SK-N-SH (cell line): ENCODE data around the gene PXDN.

Experiments
- CHD2 ChIP-seq: fragments of 150-350 bp; IDR thresholded peaks from 2 replicates; pipeline ENCODE4 v1.6.1; 2018; ENCODE audit warnings: low read length; ENCODE audit not compliant: partially characterized antibody
- ELF1 ChIP-seq: IDR thresholded peaks from 2 replicates; pipeline ENCODE4 v1.4.0; 2012
- EZH2phosphoT487 ChIP-seq: fragments of 200-600 bp; sonication (generic); IDR thresholded peaks from 2 replicates; pipeline ENCODE4 v1.6.1; 2017; ENCODE audit warnings: low read depth, mixed run types, mild to moderate bottlenecking, antibody characterized with exemption, moderate library complexity, borderline replicate concordance
- FOXM1 ChIP-seq: IDR thresholded peaks from 2 replicates; pipeline ENCODE4 v1.4.0; 2012; ENCODE audit warnings: low read depth, mild to moderate bottlenecking
- GABPA ChIP-seq: IDR thresholded peaks from 2 replicates; pipeline ENCODE4 v1.4.0; 2012; ENCODE audit warnings: low read depth, mild to moderate bottlenecking
- GATA2 ChIP-seq: sonication (generic); formaldehyde crosslinking; IDR thresholded peaks from 2 replicates; pipeline ENCODE4 v1.5.0; 2020; ENCODE audit warnings: mild to moderate bottlenecking, missing genetic modification reagents
- JUND ChIP-seq: IDR thresholded peaks from 2 replicates; pipeline ENCODE4 v1.4.0; 2012
- MAX ChIP-seq: IDR thresholded peaks from 2 replicates; pipeline ENCODE4 v1.4.0; 2012; ENCODE audit warnings: low read depth
- MEF2A ChIP-seq: IDR thresholded peaks from 2 replicates; pipeline ENCODE4 v1.4.0; 2012; ENCODE audit warnings: low read depth, borderline replicate concordance
- RCOR1 ChIP-seq: fragments of 150-350 bp; IDR thresholded peaks from 2 replicates; pipeline ENCODE4 v1.6.1; 2017; ENCODE audit warnings: antibody characterized with exemption, low read length
- REST ChIP-seq: IDR thresholded peaks from 2 replicates; pipeline ENCODE4 v1.6.1; 2012; ENCODE audit warnings: mild to moderate bottlenecking, low read depth, low read length, moderate library complexity
- SMC3 ChIP-seq: IDR thresholded peaks from 2 replicates; pipeline ENCODE4 v1.6.1; 2012; ENCODE audit warnings: low read depth, low read length, improper control_type of control experiment
- TF ChIP-seq, protein P1 (sequence below): fragments of 200-600 bp; sonication (generic); IDR thresholded peaks from 2 replicates; pipeline ENCODE4 v1.6.1; 2017; ENCODE audit warnings: antibody characterized with exemption, mild to moderate bottlenecking, moderate library complexity

DNA sequence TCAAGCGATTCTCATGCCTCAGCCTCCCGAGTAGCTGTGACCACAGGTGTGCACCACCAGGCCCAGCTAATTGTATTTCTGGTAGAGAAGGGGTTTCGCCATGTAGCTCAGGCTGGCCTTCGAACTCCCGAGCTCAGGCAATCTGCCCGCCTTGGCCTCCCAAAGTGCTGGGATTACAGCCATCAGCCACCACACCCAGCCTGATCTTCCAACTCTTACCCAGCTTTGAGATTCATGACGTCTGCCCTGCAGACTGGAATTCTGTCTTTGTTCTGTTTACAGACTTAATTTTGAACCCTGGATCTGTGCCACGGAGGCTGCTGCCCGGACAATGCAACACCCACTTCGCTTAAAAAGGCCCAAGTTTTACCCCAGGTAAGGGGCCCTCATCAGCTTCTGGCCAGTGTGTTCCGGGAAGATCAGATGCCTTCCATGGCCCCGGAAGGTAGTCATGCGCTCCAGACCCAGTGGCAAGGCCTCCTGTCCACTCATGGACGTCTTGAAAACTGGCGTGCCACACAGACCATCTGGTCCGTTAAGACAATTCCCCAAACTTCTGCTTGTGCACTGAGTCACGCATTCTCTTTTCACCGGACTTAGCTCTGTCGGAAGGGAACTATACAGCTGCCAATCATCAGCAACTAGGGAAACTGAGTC is 5.5 kb downstream of the PXDN start:
- TF ChIP-seq, protein P1, sequence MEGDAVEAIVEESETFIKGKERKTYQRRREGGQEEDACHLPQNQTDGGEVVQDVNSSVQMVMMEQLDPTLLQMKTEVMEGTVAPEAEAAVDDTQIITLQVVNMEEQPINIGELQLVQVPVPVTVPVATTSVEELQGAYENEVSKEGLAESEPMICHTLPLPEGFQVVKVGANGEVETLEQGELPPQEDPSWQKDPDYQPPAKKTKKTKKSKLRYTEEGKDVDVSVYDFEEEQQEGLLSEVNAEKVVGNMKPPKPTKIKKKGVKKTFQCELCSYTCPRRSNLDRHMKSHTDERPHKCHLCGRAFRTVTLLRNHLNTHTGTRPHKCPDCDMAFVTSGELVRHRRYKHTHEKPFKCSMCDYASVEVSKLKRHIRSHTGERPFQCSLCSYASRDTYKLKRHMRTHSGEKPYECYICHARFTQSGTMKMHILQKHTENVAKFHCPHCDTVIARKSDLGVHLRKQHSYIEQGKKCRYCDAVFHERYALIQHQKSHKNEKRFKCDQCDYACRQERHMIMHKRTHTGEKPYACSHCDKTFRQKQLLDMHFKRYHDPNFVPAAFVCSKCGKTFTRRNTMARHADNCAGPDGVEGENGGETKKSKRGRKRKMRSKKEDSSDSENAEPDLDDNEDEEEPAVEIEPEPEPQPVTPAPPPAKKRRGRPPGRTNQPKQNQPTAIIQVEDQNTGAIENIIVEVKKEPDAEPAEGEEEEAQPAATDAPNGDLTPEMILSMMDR: no peak
- TF ChIP-seq CHD2 (no peak), REST (no peak), EZH2phosphoT487 (no peak), GABPA (no peak), RCOR1 (no peak), ELF1 (no peak), JUND (no peak), FOXM1 (no peak), SMC3 (no peak), MAX (no peak), GATA2 (CRISPR knock-in tag) (no peak), MEF2A (no peak)
